DMS 273 (cell line): ENCODE results near the gene VAV2.
A peak's percentile ranks its signal among the peaks of the same experiment; 100 is the strongest.

ENCODE experiments used
- DNase-seq: peaks from one replicate; lab custom pipeline; 2025; ENCODE audit not compliant: unreplicated experiment; lab: John Stamatoyannopoulos, UW

VAV2 gene

DNA sequence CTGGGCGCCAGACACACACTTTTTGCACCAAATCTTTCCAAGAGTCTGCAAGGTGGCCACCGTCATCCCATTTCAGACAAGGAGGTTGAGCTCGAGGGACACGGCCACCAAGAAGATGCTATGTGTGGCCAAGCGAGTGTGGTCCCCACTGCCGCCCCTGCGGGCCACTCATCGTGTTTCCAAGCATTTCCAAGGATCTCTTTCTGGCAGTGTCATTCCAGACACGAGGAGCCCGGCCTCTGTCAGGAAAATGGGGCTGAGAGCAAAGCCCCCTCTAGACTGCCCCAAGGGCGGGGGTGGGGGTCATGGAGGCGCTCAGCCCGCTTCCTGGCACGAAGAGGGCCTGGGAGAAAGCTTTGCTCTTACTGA, 10.6 kb downstream of the VAV2 start:
- DNase-seq, result no peak

- no peak for DNase-seq
Measured at GRCh38 chr9:133980864-133981588, 11.1 kb downstream of the VAV2 start.

GRCh38 chr9:133979921-133980863, 11.9 kb downstream of the VAV2 start:
- DNase-seq, result peak; percentile 75

GRCh38 chr9:133979273-133979920, 12.7 kb downstream of the VAV2 start:
- no peak for DNase-seq

- no peak for DNase-seq
Measured at GRCh38 chr9:133978899-133979272, 13.2 kb downstream of the VAV2 start.

- no peak for DNase-seq
Measured at GRCh38 chr9:133978226-133978898, 13.8 kb downstream of the VAV2 start.

- no peak for DNase-seq
Measured at GRCh38 chr9:133977421-133978201, 14.5 kb downstream of the VAV2 start.

- DNase-seq, result no peak
Measured at GRCh38 chr9:133976887-133977286, 15.2 kb downstream of the VAV2 start.

DNA sequence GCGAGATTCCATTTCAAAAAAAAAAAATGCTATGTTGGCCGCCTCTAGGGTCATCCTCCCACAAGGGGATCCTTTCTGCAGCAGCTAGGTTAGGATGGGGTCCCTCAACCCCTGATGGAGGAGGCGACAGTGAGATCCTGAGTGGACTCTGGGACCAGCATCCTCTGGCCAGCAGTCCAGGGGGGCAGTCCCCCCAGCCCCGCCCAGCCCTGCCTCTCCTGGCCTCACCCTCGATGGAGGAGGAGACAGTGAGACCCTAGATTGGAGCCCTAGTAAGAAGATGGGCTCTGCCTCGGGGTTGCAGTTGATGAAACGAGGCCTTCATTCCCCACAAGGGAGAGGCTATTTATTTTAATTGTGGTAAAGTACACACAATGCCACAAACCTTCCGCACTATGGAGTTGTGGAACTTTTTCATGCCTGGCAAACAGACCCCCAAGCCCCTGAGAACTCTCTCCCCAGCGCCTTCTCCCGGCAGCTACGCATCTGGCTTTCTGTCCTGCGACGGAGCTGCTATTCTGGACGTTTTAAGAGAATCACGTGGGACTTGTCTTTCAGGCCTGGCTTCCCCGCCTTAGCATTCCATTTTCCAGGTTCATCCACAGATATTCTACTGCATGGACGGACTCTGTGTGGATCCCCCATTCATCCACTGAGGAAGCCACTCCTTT, 15.8 kb downstream of the VAV2 start:
- DNase-seq, result no peak

DNA sequence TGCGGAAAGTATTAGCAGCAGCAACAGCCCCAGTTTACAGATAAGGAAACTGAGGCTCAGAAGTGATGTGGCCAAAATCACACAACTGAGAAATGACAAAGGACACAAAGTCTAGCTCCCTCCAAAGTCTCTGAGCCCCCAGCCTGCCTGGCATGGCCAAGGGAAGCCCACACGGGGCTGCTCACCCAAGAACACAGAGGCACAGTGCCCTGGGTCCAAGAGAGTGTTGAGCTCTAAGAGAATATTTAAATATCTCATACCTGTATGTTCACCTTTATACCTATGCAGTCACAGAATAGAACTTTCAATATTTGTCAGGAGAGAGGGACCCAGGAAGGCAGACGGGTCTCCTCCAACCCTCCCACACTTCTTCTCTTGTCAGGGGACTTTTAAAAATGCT, 16.6 kb downstream of the VAV2 start:
- no peak for DNase-seq

- no peak for DNase-seq
Measured at GRCh38 chr9:133974631-133975341, 17.3 kb downstream of the VAV2 start.

DNA sequence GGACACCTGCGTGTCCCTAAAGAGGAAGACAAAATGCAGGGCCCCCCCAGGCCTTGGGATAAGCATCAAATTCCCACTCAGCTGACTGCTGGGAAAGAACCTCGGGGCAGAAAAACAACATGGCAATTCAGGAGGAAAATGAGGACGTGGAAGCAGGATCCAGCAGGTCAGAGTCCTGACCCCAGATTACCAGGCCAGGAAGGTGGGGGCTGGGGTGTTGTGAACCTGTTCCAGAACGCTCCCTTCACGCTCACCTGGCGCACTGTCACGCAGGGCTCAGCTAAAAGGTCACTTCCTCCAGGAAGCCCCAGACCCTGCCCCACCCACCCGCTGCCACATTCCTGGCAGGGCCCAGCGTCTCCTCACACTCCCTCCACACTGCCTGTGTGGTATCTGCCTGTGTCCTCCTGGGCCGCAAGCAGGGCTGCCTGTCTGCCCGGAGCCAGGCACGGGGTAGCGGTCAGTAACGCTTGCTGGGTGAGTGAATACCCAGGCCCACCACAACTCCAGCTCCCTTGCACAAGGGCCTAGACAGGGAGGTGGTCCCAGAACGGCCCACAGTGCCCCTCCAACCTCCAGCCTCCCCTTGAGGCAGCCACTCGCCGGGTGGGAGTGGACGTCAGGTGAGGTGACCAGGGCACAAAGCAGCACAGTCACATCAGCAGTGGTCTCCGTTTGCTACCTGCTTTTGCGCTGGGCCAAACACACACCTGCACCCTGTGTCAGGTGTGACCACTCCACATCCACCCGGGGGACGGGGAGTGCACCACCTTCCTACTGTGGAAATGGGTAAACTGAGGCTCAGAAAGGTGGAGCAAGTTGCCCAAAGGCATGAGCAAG, 18.1 kb downstream of the VAV2 start:
- no peak for DNase-seq

DNA sequence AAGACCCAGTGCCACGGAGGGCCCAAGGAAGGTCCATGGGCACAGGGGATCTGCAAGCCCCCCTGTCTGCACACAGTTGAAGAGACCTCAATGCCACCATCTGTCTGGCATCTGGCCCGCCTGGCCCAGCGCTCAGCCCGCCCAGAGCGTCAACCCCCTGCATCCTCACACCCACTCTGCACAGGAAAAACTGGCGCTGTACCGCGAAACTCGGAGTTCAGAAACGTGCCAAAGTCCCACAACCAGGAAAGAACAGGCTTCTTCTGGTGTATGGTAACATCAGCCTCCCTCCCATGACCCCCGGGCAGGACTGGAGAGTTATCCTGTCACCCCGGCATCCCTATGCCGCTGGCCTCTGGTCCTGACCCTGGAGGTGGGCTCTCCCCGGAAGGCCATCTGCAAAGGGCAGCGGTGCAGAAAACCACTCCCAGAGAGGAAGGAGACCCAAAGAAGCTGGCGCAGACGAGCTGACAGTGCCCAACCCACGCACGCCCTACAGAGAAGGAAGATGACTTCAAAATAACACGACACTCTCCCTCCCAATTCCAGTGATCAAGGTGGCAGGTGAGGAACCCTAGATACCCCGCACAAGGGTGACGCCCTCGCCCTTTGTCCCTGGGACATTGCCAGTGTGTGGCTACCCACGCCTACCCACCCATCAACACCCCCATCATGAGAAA, 18.9 kb downstream of the VAV2 start:
- DNase-seq, result peak; percentile 30

DNA sequence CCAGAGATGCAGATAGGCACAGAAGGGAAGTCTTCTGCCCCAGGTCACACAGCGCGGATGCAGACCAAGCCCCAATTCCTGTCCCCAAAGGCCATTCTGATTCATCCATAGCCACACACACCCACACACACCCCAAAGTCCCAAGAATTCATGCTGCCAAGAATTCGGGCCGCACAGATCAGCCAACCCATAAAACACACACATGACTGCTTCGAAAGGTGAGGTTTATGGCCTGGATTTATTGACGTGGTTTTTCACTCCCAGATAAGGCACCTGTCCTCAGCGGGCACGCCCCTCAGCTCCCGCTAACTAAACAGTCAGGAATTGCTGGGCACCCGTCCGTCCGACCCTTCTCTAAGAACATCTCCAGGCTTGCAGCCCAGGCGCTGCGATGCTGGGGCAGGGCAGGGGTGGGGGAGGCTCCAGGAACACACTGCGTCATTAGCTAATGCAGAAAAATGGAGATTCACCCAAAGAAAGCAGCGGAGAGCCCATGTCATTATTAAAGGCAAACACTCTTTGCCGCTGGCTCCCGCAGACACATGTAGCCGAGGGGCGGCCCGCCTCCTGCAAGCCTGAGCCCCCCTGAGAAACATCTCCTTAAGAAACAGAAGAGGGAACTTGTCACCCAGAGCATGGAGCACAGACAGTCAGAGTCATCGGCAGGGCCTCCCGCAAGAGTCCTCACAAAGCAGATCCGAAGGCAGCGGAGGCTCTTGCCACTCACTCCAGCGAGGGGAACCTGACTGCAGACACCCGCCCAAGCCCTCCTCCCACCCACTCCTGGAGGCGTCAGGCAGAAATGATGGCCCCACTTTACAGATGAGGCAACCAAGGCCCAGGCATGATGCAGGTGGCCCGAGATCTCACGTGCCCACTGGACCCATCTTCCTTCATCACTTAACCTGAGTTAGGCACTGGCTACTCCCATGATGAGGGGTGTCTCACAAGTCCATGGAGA, 19.9 kb downstream of the VAV2 start:
- no peak for DNase-seq

DNA sequence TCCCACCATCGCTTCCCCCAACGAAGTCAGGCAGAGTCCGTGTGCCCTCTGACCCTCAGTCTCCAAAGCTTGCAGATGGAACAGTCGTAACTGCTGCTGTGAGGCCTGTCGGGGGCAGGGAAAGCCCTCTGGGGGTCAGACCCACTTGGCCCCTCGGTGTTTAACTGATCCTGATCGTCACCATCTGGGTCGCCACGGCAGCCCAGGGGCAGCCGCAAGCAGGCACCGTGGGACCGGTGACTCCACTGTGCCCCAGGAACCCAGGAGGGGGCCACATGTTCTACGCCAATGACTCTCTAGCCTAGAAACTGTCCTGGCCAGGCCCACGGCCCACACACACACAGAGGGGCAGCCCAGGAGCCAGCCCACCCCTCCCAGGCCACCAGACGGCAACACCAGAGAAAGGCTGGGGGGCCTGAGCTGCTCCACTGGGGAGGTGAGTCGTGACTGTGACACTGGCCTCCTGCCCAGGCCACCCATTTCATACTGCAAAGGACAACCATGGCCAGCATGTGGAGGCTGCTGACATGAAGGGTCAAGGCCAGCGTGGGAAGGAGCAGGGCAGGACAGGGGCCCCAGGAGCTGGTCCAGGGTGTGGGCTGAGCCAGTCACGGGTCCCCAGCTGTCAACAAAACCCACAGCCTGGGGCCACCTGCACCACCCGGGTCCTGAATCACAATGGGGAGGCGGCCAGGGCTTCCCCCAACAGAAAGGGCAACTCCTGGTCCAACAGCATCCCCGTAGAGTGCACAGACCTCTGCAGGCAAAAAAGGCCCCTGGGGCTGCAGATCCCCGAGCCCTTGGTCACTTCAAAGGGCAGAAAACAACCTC, 20.8 kb downstream of the VAV2 start:
- no peak for DNase-seq

DNA sequence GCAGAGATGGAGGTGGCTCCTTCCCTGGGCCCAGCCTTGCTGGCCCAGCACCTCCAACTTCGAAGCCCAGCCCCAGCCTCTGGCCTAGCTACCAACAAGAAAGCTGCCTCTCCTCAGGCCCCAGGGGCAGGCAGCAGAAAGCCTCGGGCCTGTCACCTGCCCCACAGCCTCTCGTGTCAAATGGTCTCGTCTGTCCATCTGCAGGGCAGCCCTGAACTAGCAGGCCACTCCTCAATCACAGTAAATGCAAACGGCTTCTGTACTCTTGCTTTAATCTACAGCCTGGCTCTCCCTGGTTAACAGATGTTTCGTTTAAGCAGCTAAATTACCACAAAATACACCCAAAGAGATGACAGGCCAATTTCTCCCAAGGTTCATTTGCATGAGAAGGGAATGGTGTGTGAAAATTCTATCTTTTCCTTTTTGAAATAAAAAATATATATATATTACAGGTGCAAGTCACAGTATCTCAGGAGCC, 21.5 kb downstream of the VAV2 start:
- DNase-seq, result no peak
